Left forelimb (tissue), 1 donor: Measurements from ENCODE around the gene OR56A1.
"Not testable (repeated sequence)": the region's sequence is repeated elsewhere in the genome, so short reads cannot be mapped to it uniquely, and the experiment has no call there.

ENCODE experiments used
- DNase-seq: peaks from one replicate; pipeline ENCODE4 v3.0.0-alpha.2; 2018; ENCODE audit warnings: low spot score

OR56A1 gene, protein sequence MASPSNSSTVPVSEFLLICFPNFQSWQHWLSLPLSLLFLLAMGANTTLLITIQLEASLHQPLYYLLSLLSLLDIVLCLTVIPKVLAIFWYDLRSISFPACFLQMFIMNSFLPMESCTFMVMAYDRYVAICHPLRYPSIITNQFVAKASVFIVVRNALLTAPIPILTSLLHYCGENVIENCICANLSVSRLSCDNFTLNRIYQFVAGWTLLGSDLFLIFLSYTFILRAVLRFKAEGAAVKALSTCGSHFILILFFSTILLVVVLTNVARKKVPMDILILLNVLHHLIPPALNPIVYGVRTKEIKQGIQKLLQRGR

DNA sequence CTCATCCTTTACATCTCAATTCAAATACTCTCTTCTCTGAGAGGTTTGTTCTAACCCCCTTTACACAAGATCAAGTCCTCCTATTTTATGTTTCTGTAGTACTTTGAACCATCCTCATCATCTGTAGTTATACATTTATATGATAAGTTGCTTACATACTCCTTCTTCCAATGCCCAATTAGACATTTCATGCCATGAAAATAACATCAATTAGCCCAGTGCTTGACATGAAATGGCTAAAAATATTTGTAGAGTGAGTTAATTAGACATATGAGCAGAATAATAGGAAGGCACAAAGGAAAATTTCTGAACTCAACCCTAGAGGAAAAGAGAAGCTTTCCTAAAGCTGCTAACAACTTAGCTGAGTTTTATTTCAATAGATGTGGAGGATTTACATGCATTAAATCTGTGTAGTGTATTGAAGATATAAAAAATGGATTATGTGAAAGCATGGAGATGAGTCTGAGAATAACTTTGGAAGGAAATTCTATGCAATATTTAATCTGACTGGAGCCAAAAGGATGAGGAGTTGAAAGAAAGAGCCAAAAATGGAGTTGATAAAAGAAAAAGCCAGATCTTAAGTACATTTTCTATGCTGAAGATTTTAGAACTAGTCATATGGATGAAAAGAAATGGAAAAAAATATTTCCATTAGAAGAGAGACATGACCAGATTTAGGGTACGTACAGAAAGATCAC, at the start of gene OR56A1:
Gene OR56A1 (minus strand): TSS at position 51 of the 698 bp plus-strand sequence. CDS start 3,066 bp downstream, outside the sequence.
- DNase-seq, result no peak

DNA sequence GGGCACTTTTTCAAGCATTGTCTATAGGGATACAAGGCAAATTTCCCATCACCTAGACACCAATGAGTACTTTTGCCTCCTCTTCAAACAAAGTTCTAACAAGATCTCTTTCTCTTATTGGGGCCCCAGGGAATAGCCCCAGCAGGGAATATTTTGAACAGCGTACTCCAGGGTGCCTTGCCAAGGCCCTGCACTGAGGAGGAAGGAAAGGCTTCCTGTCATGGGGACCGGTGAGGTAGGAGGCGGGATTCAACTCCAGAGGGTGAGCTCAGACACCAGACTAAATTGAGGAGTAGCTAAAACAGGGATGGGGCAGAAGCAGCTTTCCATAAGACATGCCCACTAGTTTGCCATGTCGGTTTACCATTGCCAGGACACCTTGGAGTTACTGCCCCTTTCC, 48.9 kb upstream of the OR56A1 start:
- DNase-seq, result no peak

DNA sequence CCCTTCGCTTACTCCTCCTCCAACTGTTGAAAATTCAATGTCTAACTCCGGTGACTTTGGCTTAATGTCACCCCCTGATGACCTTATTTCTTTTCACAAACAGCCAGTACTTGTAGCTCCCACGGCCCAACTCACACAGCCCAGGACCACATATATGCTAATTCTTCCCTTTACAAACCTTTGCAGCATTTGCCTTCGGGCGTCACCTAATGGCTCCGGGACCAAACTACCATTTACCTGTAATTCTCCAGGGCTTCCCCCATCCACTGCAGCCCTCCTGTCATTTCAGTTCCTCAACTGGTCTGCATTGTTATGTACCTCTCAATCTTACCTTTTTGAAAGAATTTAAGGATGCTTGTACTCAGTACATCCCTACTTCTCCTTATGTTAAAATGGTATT, 47.2 kb upstream of the OR56A1 start:
- DNase-seq, result no peak

DNA sequence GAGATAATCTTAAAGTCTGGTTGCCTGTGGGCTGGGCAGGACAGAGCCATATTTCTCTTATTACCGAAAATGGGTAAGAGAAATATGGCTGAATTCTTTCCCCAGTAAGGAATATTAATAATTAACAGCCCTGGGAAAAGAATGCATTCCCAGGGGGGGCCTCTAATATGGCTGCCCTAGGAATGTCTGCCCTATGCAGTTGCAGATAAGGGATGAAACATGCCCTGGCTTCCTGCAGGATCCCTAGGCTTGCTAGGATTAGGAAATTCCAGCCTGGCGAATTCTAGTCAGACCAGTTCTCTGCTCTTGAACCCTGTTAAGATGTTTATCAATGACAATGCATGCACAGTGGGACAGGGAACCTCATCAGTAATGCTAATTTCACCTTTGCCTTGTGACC, 45.9 kb upstream of the OR56A1 start:
- DNase-seq, result not testable (repeated sequence)

DNA sequence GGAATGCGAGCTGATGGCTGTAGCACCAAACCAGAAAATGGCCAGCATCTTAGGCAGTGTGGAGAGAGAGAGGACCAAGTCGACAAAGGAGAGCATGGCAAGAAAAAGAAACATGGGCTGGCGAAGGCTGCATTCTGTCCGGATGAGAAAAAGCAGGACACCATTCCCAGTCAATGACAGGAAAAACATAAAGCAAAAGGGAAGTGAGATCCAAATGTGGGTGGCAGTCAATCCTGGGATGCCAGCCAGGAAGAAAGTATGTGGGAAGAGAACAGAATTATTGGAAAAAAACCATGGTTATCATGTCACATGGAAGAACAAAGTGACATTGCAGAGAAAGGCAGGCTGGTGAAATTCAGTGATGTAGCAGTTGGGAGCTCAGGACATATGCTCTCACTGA, 36.9 kb upstream of the OR56A1 start:
- DNase-seq, result no peak

DNA sequence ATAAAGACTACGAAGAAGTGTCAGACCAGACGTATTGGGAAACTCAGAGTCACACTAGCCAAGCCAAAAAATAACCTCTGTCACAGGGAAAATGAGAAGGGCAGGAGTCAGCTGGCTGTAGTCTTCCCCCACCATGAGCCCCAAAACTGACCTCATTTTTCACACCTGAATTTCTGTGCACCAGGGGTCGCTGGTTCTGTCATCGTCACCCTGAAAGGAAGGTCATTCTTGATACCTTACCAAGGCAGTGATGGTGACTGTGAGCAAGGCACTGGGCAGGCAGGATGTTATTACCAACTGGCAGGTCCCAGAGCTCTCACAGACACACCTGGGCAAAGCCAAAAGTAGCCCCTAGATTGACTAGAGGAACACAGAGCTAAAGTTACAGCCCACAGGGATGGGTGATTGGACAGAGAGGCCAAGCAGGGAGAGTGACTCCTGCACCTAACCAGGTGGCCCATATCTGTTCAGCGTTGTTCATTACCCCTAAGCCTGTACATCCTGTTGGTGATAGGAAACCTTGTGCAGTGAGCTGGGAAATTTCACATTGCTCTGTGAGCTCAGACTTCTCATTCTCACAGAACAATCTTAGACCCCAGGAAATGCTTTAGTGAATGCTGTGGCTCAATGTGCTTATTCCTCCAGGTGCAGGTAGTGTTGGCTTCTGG, 32.3 kb upstream of the OR56A1 start:
- no peak for DNase-seq

DNA sequence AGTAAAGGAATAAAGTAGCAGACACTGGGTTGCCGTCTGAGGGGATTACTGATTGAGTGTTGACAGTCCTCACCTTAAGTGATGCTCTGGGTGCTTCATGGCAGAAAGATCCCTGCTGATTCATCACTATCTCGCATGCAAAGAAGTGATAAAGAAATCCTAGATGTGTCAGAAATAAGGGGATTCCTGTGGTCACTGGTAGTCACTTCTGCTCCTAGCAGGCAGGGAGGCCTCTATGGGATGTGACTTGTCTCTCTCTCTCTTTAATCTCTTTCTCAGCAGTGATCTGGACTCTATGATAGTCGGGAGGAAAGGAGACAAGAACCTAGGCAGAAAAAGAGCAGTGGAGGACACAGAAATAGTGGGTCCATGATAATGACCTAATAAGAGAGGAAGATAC, 30.9 kb upstream of the OR56A1 start:
- DNase-seq, result no peak

DNA sequence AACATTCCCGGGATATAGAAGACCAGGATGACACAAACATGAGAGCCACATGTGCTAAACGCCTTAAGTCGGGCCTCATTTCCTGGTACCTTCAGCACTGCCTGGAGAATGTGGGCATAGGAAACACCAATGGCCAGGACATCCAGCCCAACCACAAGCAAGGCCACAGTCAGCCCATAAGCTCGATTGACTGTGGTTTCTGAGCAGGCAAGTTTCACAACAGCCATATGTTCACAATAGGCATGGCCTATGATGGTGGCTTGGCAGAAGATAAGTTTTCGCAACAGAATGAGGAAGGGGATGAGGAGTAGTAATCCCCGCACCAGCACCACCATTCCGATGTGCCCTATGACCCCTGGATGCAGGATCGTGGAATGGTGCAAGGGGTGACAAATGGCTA, 26.9 kb upstream of the OR56A1 start:
- no peak for DNase-seq

DNA sequence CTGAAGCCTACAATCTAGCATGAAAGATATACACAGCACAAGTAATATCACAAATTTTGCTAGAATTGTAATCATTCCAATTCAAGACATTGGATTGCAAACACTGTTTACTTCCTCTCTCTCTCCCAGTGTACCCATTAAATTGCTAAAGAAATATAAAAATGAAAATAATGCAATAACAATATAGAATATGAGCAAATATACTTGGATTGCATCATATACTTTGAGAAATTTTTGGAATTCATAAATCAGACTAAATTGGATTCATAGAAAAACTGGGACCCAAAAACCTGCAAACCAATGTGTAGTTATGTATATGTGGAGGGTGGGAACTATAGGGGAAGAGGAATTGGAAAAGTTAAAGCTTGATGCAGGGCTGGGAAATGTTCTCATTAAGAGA, 25.0 kb upstream of the OR56A1 start:
- DNase-seq, result no peak

DNA sequence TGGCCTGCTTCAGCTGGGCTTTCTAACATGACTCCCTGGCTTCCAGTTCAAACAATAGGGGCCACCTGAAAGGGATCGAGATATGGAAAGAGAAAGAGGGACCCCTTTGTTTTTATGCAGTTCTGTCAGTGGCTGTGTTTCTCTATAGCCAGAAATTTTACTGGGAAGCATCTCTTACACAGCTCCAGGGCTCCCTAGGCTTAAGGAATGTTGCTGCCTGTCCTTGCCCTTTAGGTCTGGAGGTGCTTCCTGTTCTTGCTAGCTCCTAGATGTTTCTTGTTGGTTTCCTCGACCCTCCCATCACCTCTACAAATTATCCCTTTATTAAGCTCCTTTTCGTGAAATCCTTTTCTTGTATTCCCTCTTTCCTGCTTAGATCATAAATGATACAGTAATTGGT, 21.8 kb upstream of the OR56A1 start:
- no peak for DNase-seq

DNA sequence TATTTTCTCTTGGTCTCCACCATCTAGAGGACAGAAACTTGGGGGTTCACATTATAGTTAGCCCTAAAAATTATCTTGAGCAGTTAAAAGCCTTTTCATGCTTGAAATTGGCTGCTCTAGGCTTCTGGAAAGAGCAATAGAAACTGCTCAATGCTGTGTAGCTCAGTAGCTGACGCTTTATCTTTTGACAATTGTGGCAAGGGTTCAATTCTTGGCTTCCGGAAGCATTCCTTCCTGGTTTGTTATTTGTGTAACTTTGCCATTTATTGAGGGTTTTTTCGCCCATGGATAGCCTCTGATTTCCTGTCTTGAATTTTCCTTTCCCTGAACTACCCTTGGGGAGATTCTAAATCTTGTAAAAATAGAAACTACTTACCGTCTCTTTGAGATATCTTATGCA, 10.3 kb upstream of the OR56A1 start:
- DNase-seq, result no peak

DNA sequence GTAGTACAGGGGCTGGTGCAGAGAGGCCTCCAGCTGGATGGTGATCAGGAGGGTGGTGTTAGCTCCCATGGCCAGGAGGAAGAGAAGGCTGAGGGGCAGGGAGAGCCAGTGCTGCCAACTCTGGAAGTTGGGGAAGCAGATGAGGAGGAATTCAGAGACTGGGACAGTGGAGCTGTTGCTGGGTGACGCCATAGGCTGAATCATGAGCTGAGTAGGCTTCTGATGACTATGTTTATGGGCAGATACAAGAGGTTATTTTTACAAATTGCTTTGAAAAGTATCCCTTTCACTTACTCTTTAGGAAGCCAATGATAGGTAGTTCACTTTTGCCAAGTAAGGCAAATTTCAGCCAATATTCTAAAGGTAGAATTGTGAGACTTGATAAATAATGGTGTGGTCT, 3.1 kb downstream of the OR56A1 start:
- no peak for DNase-seq

DNA sequence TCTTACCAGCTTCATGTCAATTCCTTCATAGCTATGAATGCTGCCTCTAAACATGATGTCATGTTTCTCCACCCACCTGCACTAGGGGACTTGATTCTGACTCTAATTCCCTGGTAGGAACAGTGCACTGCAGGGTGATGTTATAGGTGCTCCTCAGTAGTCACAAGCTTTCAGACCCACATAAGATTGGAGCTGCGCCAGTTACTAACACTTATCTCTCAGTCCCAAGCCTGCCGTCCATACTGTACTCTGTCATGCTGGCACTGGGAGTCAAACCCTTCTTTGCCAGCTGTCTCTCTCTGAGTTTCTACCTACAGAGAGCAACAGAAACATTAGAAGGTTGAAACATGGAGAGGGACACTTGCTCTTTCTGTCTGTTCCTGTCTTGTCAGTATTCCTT, 5.5 kb downstream of the OR56A1 start:
- DNase-seq, result no peak

DNA sequence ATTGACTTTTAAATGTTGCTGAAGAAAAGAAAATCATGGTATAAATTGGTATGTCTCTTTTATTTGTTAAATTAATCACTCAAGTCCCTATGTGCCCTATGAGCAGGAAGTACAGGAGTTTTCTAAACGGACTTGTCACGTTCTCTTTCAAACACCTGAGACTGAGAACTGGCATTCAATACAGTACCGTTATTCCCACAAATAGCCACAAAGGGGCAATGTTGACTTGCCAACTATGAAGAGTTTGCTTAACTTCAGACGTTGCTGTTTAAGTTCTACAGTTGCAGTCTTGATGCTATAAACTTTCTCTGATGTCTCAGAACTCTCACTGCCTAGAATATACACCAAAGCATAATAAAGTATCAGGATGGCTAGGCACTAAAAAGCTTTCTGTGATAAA, 7.6 kb downstream of the OR56A1 start:
- no peak for DNase-seq

DNA sequence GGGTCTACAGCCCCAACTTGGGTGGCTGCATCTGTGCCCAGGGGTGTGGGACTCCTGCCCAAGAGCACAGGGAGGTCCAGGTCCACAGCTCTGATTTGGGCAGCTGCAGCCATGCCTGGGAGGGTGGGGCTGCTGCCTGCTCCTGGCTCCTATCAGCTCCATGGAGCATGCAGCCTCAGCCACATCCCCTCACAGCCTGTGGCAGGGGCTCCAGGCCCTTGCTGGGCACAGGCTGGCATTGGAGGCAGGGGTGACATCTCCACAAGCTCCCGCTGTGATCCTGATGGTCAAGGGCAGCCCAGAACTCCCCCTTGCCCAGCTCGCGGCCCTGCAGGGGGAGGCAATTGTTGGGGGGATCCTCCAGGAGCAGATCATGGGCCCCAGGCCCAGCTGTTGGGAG, 17.5 kb downstream of the OR56A1 start:
- DNase-seq, result no peak

DNA sequence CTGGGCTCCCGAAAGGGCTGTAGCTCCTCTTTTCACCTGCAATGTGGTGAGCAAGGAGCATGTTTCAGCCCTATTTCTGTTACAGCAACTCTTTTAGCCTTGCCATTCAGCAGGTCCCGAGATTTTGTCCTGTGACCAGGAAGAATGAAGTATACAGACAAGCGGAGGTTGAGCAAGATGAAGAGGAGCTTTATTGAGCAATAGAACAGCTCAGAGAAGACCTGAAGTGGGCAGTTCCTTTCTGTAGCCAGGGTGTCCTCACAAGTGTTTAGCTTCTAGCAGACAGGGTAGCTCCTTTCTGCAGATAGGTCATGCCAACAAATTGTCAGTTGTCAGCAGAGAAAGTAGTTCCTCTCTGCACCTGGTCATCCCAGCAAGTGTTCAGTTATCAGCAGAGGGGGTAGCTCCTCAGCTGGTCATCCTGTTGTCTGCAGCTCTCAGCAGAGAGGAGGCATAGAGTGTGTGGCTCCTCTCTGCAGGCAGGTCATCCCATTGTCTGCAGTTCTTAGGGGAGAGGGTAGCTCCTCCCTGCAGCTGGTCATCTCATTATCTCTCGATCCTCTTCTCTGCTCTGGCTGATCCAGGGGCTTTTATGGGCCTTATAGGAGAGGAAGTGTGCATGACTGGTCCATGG, 18.4 kb downstream of the OR56A1 start:
- no peak for DNase-seq

DNA sequence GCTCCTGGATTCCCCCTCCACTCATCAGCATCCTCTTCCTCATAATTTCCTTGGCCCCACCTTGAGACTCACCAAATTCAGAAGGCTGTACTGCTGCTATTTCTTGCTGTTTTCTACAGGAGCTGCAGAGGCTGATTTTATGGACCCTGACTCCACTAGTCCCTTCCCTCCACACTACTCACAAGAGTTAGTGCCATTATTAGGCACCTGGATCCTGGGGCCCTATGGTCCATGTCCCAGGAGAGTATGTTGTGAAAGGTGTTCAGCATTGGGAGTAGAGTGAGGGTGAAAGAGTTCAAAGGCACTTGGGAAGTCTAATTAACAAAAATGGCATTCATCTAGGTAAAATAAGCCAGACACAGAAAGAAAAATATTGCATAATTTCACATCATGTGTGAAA, 23.7 kb downstream of the OR56A1 start, which contains the start of gene OR56A4:
Gene OR56A4 (minus strand): TSS at position 101 of the 400 bp plus-strand sequence. CDS start 3,954 bp downstream, outside the sequence.
- no peak for DNase-seq

DNA sequence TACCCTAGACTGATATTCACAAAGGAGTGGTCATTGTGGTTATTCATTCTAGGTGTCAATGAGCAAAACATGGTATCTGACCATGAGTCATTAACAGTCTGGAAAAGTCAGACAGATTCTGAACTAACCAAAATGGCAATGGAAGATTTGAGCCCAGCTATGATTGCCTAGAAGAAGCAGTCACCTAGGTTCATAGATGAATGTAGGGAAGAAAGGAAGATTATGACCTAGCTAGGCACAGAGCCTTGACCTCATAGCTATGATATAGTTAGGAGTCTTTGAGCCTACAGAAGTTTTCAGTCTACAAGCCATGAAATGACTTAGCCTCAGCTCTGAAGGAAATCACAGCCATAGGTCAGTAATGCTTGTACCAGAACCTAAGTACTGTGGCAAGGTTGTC, 24.2 kb downstream of the OR56A1 start:
- no peak for DNase-seq

DNA sequence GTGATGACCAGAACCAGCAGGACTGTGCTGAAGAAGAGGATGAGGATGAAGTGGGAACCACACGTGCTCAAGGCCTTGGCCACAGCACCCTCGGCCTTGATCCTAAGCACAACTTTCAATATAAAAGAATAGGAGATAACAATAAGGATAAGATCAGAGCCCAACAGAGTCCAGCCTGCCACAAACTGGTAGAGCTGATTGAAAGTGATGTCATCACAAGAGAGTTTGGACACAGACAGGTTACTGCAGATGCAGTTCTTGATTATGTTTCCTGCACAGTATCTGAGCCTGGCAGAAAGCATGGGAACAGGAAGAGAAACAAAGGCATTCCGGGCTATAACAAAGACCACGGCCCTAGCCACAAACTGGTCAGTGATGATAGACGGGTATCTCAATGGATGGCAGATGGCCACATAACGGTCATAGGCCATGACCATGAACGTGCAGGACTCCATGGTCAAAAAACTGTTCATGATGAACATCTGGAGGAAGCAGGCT, 28.3 kb downstream of the OR56A1 start:
- no peak for DNase-seq

DNA sequence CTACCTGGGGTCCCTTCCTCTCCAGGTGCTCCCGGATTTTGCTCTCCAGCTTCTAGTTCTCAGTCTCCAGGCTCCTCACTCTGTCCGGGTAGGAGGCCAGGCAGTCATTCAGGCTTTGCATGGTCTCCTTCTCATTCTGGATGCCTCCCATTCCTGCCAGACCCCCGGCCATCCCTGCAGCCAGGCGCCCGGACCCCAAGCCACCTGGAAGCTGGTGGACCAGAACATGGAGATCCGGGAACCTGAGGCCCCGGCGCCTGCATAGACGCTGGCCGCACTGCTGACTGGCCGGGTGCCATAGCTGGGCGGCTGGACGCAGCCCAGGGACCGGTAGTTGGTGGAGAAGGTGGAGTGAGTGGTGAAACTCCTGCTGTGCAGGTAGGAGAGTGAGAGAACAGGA, 35.8 kb downstream of the OR56A1 start:
- no peak for DNase-seq

DNA sequence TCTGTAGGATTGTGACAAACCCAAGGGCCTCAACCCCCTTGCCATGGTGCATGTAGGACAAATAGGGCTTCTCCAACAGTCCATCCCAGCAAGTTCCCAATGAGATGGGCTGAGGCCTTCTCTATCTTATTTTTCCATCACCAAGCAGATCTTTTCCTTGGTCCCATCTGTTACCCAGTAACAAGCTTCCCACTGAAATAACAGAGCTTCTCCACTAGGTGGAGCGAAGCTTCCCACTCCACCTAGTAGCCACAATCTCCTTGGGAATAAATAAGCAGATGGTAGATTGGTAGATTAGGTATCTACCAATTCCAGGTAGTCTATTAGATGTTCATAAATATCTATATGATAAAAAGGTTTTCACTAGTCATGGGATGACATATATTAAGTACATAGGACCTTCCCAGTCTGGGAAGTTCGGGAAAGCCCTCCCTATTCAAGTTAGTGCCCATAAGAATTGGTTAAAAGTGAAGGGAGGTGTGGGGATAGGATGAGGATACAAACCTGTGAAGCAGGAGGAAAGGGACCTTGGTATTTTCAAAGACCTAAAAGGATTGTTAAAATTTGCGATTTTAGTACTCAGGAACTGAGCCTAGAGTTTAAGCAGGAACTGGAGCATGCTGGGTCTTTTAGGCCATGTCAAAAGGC, 37.8 kb downstream of the OR56A1 start:
- no peak for DNase-seq

DNA sequence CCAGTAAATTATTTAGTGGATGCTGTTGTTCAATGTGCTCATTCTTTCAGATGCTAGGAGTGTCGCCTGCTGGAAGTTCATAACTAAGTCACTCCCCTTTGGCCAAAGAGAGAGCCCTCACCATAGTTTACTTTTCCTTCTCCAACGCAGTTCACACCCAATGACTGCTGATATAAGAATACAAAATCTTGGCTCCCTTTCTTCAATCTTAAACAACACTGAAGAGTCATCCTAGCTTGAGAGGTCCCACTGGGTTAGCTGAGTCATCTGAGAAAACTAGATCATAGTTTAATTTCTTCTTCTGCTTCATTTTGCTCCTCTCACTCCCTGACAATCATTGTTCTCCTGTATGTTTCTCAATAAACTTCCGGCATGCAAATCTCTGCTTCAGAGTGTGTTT, 38.4 kb downstream of the OR56A1 start:
- DNase-seq, result no peak
